ENCODE data around the gene NUP205.

DNA sequence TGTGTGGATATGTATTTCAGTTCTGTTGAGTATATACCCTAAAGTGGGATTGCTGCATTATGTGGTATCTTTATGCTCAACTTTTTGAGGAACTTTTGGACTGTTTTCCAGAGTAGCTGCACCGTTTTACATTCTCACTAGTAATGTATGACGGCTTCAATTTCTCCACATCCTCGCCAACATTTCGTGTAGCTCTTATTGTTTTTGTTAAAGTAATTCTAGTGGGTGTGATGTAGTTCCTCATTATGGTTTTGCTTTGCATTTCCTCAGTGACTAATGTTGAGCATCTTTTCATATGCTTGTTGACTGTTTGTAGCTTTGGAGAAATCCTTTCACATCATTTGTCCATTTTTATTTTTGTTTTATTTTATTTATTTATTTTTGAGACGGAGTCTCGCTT lies 109.1 kb downstream of the NUP205 start:
- no peak for TF ChIP-seq EZH2 (IDR thresholded peaks at IDR 0.05; ENCODE audit: borderline replicate concordance, low read length)
- TF ChIP-seq, protein P1, sequence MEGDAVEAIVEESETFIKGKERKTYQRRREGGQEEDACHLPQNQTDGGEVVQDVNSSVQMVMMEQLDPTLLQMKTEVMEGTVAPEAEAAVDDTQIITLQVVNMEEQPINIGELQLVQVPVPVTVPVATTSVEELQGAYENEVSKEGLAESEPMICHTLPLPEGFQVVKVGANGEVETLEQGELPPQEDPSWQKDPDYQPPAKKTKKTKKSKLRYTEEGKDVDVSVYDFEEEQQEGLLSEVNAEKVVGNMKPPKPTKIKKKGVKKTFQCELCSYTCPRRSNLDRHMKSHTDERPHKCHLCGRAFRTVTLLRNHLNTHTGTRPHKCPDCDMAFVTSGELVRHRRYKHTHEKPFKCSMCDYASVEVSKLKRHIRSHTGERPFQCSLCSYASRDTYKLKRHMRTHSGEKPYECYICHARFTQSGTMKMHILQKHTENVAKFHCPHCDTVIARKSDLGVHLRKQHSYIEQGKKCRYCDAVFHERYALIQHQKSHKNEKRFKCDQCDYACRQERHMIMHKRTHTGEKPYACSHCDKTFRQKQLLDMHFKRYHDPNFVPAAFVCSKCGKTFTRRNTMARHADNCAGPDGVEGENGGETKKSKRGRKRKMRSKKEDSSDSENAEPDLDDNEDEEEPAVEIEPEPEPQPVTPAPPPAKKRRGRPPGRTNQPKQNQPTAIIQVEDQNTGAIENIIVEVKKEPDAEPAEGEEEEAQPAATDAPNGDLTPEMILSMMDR (conservative IDR thresholded peaks at IDR 0.05 in 1 of 2, IDR thresholded peaks at IDR 0.05 in 1 of 2; ENCODE audit: extremely low read depth in 1 of 2, insufficient read depth in 1 of 2, low read depth in 1 of 2, low read length in 2 of 2), result no peak

All from mammary epithelial cell (primary cell).